CD4-positive, alpha-beta T cell treated with Interleukin-15 for 1 hour (primary cell): Measurements from ENCODE around the gene SLC40A1.

Source experiments
- DNase-seq: peaks from one replicate; pipeline ENCODE4 v3.0.0-alpha.2; 2020

SLC40A1 gene

DNA sequence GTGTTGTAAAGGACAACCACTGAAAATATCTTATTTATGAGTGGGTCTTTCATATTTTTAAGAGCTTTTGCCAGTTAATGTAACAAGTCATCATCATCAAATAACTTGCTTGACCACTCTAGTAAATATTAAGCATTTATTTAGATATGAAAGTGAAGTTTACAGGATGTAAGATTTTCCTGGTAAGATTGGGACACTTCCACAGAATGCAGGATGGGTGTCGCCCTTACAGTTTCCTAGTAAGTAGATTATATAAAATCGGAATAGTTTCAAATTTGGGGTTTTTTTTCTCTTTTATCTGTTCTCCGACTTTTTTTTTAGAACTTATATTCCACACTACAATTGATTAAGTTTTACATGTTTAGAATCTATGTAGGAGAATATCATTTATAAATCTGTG lies 14.8 kb upstream of the SLC40A1 start:
- no peak for DNase-seq

DNA sequence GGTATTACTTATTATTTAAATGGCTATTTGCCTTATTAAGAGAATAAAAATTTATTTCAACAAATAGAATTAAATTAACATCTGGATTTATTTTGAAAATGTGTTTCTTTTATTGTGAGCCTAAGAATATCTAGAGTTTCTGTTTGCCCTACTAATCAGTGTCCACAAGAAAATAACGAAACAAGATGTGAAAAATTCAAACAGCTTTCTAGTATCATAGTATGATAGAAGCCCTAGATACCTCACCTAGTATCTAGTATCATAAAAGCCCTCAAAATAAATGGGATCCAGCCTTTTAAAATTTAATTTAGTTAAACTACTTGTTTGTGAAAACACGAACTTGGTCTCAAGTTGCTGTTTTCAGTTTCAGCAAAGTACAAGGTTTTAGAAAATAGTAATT lies 13.7 kb upstream of the SLC40A1 start:
- no peak for DNase-seq

- no peak for DNase-seq
Observed at GRCh38 chr2:189593115-189593514, 12.5 kb upstream of the SLC40A1 start.

DNA sequence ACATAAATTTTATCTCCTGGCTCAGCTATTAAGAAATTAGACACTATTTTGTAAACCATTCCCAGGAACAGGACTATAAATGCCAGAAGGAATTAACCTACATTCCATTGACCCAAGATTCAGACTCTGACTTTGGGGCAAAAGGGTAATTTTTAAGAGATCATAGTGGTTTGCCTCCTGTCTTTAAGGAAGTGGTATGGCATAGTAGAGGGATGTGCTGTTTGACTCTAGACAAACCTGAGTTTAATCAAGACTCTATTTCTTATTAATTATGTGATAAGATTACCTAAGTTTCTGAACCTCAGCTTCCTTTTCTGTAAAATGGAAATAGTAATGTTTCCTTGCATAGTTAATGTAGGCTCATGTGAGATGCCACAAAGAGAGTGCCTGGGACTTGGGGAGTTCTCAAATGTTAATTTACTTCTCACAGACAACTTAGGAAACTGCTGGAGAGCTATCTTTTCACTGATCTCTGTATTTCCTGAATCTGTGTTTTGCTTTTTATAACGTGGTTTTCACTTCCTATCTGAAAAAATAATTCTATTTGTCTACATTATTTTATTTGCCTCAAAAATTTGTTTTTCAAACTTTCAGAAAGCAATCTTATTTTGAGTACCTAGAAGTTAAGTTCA lies 11.9 kb upstream of the SLC40A1 start:
- no peak for DNase-seq

GRCh38 chr2:189587780-189588179 lies 7.2 kb upstream of the SLC40A1 start:
- DNase-seq, result no peak

DNA sequence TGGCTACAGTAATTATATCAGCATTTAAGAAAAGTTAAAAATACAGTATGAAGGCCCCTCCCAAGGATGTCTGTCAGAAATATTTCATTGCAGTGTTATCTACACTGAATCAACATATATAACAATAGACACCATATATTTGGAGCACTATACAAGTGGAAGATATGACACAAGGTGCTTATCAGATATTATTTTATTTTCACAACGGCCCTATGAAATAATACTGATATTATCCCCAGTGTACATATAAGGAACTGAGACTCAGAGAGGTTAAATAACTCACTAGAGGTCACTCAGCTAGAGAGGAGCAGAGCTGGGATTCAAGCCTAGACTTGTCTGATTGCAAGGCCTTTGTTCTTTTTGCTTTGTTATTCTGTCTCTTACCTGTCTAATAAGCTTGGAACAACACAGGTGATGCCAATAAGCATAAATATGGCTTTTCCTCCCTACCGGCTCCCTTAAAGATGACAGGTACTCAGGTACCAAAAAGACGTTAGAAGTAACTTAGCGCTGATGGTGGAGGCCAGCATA lies 4.7 kb upstream of the SLC40A1 start:
- no peak for DNase-seq

DNA sequence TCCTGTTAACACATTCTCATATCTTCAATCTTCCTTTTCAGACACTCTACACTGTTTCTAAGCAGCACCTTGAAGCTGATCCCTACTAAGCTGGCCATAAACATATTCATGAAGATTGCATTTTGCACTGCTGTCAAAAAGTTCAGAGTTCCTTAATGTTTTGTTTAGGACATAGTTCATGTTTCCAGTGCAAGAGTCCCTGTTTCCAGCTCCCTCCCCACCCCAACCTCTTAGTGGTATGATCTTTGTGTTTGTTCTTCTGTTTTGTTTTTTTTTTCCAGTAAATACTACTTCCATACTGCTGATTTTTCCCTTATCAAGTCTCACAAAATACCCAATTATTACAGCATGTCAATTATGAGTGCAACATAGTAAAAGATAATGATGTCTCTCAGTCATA lies 4.1 kb upstream of the SLC40A1 start:
- DNase-seq, result no peak

GRCh38 chr2:189583227-189584198 lies 2.9 kb upstream of the SLC40A1 start:
- DNase-seq, result no peak

- no peak for DNase-seq
Observed at GRCh38 chr2:189582809-189583192, 2.2 kb upstream of the SLC40A1 start.

GRCh38 chr2:189582140-189582808 lies 1.7 kb upstream of the SLC40A1 start:
- DNase-seq, result no peak

DNA sequence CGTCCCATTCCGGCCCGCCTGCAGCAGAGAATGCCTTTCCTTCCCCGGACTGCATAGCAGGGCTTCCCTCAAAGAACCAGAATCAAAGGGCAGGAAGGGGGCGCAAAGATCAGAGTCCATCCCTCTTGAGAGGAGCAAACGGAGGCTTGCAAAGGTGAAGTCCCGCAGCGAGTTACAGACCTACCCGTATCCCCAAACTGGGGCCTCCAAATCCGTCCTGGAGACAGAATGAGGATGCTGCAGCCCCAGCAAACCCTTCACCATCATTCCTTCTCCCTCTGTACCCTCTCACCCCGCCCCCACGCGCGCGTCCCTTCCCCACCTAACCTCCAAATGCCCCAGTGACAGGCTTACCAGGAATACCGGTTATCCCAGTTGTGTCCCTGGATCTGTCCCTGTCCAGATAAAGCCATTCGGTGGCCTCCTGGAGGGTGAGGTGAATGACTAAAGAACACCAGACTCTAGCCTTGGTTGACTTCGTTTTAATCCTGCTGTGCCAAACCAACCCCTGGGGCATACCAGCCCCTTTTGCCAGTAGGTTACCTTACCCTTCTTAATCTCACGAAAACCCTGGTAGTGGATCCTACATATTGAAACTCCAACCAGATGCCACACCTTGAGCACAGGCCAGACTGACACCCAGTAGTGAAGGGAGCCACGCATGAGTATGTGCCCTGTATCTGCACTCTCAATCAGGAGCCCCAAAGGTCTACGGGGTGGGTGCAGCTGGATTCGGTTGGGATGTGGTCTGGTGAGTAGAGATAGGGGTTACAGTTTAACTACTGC lies 961 bp upstream of the SLC40A1 start:
- DNase-seq, result no peak

DNA sequence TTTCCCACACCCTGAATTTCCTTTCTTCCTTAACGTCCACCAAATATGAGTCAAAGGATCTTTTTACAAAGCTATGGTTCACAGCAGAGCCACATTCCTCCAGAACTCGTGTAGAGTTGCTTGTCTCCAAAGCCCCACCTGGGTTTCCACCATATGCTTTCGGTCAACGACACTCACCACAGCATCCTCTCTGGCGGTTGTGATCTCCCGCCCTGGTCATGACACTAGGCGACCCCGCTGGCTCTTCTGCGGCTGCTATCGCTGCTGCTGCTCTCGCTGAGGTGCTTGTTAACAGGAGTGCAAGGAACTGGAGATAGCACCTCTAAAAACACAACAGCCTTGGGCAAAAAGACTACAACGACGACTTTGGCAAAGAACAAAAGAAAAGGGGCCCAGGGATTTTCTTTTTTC lies 340 bp downstream of the SLC40A1 start:
- DNase-seq, result no peak

GRCh38 chr2:189579585-189580186 lies 900 bp downstream of the SLC40A1 start:
- no peak for DNase-seq

- no peak for DNase-seq
Observed at GRCh38 chr2:189578272-189578950, 2.2 kb downstream of the SLC40A1 start.

DNA sequence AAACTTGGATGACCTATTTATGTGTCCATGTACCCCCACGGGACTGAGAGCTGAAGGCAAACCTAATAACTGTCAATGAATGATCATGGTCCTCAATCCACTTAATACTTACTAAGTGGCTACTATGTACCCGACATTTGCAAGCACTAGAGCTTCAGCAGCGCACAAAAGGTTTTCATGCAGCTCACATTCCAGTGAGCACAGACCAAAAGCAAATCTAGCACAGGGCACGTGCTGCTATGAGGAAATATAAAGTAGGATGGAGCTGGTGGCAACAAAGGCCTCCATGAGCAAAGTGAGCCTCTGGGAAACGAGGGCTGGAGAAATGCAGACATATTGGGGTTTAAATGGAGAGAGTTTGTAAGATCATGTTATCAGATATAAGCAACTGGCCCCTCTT lies 3.5 kb downstream of the SLC40A1 start:
- DNase-seq, result no peak

DNA sequence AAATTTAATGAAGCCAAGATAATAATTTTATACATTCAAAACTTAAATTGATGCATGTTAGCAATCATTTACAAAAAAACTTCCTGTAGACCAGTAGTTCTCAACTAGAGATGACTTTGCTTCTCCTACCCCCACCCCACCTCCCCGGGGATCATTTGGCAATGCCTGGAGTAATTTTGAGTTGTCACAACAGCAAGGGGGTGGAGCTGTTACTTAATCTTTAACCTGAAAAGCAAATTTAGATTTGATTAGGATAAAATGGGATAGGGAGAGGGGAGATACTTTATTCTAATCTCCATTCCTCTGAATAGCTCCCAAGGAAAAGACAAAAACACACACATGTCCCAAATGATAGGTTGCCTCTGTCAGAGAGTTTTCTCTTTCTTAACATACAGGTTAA lies 4.2 kb downstream of the SLC40A1 start:
- DNase-seq, result no peak

DNA sequence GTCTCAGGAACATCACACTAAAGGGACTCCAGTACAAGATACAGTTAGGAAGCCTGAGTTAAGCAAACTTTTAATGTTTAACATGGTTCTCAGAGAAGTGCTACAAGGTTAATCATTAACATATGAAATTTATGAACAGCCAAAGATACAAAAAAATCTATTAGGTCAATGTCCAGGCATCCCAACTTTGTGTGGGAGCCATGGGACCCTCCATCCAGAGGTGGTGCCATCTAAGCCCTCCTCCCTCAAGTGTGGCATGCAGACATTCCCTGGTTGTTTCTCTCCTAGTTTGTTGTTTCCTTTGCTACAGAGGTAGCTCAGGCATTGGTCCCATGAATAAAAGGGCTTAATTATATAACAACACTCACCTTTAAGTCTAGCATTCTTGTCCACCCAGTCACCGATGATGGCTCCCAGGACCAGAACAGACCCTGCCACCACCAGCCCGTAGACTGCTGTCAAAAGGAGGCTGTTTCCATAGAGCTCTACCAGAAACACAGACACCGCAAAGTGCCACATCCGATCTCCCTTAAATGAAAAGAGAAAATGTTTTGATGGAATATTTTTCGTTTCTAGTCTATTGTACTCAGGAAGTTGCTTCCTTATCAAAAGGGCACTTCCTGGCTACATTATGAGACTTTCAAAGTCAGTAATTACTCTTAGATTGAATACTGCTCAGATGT lies 5.7 kb downstream of the SLC40A1 start:
- no peak for DNase-seq

DNA sequence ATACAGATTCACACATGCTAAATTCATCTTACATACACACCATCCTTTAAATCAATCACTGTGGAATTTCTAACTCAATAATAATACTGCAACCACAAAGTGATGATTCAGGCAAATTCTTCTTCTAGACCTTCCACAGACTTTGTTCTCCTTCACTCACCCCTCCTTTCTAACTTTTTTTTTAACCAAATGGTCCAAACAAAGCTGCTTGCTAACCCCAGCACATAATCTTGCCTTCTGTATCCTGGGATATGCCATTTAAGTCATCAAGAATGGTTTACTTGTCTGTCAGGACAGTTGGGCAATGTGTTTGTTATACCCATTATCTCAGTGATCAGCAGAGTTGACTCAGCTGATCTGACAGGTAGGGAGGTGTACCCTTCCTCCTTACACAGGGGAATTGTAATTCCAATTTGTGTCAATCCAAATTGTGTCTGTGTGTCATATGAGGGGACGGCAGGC lies 10.0 kb downstream of the SLC40A1 start:
- DNase-seq, result no peak

GRCh38 chr2:189569295-189569910 lies 11.2 kb downstream of the SLC40A1 start:
- DNase-seq, result no peak

- no peak for DNase-seq
Observed at GRCh38 chr2:189566046-189566445, 14.5 kb downstream of the SLC40A1 start.
